Choroid plexus epithelial cell (primary cell): ENCODE data around the gene NBL1.
A peak's percentile ranks its signal among the peaks of the same experiment; 100 is the strongest.
"Not testable (repeated sequence)": the region's sequence is repeated elsewhere in the genome, so short reads cannot be mapped to it uniquely, and the experiment has no call there.

Source experiments
- DNase-seq: peaks from one replicate; pipeline ENCODE4 v3.0.0-alpha.2; 2010; ENCODE audit warnings: low read depth
- H3K4me3 ChIP-seq: 2 replicates; pipeline ENCODE4 v1.5.1; 2011; ENCODE audit warnings: low read depth, mild to moderate bottlenecking, control low read depth, low read length, moderate library complexity
- TF ChIP-seq, protein P1 (sequence below): conservative IDR thresholded peaks from 2 replicates; pipeline ENCODE4 v1.5.1; 2011; ENCODE audit warnings: low read depth, mild to moderate bottlenecking, control low read depth, inconsistent platforms, low read length, moderate library complexity

Gene NBL1

DNA sequence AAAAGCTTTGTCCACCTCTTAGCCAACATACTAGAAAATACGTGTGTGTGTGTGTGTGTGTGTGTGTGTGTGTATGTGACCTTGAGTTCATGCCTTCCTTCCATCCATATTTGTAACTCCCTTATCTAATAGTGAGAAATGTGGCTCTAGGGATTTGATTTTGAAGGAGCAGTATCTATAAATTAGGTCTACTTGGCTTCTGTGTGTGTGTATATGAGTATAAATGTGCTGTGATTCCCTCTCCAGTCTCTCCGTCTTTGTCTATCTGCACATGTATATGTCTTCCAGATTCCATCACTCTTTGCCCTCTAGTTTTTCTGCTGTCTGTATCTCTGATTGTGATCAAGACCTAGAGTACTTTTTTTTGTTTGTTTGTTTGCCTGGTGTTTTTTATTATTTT is 11.9 kb upstream of the NBL1 start:
- TF ChIP-seq, protein P1, sequence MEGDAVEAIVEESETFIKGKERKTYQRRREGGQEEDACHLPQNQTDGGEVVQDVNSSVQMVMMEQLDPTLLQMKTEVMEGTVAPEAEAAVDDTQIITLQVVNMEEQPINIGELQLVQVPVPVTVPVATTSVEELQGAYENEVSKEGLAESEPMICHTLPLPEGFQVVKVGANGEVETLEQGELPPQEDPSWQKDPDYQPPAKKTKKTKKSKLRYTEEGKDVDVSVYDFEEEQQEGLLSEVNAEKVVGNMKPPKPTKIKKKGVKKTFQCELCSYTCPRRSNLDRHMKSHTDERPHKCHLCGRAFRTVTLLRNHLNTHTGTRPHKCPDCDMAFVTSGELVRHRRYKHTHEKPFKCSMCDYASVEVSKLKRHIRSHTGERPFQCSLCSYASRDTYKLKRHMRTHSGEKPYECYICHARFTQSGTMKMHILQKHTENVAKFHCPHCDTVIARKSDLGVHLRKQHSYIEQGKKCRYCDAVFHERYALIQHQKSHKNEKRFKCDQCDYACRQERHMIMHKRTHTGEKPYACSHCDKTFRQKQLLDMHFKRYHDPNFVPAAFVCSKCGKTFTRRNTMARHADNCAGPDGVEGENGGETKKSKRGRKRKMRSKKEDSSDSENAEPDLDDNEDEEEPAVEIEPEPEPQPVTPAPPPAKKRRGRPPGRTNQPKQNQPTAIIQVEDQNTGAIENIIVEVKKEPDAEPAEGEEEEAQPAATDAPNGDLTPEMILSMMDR: no peak
- H3K4me3 ChIP-seq: no peak overlapping the region
- DNase-seq: no peak

GRCh38 chr1:19633106-19633505 is 11.0 kb upstream of the NBL1 start:
- no peak overlapping the region for H3K4me3 ChIP-seq
- DNase-seq: no peak
- TF ChIP-seq, protein P1: no peak

DNA sequence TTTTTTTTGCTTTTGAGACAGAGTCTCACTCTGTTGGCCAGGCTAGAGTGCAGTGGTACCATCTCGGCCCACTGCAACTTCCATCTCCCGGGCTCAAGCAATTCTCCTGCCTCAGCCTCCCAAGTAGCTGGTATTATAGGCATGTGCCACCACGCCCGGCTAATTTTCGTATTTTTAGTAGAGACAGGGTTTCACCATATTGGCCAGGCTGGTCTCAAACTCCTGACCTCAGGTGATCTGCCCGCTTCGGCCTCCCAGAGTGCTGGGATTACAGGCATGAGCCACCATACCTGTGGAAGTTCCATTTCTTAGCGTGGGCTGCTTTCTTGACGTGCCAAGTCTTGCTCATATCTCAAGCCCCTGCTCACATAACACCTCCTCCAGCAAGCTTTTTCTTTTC is 9.0 kb upstream of the NBL1 start:
- DNase-seq, H3K4me3 ChIP-seq: not testable (repeated sequence)

- TF ChIP-seq, protein P1: no peak
- DNase-seq: no peak
- H3K4me3 ChIP-seq: no peak overlapping the region
Measured at GRCh38 chr1:19635646-19636045, 8.5 kb upstream of the NBL1 start.

GRCh38 chr1:19636065-19636464 is 8.0 kb upstream of the NBL1 start:
- H3K4me3 ChIP-seq: no peak overlapping the region
- TF ChIP-seq, protein P1: no peak
- no peak for DNase-seq

- DNase-seq, H3K4me3 ChIP-seq: not testable (repeated sequence)
Measured at GRCh38 chr1:19636749-19637148, 7.4 kb upstream of the NBL1 start.

DNA sequence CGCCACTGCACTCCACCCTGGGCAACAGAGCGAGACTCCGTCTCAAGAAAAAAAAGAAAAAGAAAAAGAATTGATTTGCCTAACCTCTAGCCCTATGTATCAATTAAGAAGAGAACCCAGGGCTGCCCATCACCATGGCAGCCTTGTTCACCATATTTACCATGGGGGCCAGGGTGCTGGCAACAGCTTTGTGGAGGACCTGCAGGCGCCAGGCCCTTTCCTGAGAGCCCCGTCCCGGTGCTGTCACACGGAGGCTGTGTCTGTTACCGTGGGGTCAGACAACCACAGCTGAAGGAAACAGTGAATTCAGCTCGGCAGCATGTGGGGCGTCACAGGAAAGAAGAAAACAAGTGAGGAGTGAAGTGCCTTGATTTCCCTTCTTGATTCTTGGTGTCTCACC is 6.5 kb upstream of the NBL1 start:
- TF ChIP-seq, protein P1: no peak
- no peak overlapping the region for H3K4me3 ChIP-seq
- DNase-seq: no peak

DNA sequence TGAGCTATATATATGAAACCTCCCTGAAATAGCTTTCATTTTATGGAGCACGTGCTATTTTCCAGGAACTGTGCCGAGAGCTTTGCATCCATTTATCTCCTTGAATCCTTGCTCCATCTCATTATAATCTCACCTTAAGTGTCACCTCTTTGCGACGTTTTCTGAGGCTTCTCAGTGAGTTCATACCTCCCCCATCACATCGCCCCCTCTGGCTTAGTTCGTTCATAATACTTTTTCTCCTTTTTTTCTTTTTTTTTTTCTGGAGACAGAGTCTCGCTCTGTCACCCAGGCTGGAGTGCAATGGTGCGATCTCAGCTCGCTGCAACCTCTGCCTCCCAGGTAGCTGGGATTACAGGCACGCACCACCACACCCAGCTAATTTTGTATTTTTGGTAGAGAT is 4.9 kb upstream of the NBL1 start:
- DNase-seq, H3K4me3 ChIP-seq: not testable (repeated sequence)
- TF ChIP-seq, protein P1: peak; percentile 15
